SU-DHL-6 (cell line): ENCODE measurements around the gene NPBWR2.
A peak's percentile ranks its signal among the peaks of the same experiment; 100 is the strongest.

Source experiments
- H2AFZ ChIP-seq: fragments of 200-600 bp; sonication (generic); 2 replicates; pipeline ENCODE4 v1.6.1; 2014; ENCODE audit warnings: low read depth, mild to moderate bottlenecking, moderate library complexity, mixed read lengths, antibody characterized with exemption, low read length; ENCODE audit not compliant: severe bottlenecking
- H3F3A ChIP-seq: fragments of 200-600 bp; shearing (Covaris generic); 2 replicates; pipeline ENCODE4 v1.6.0; 2016; ENCODE audit warnings: antibody characterized with exemption, mild to moderate bottlenecking; ENCODE audit not compliant: insufficient read depth
- H3K27ac ChIP-seq: fragments of 200-600 bp; sonication (generic); 2 replicates; pipeline ENCODE4 v1.5.1; 2016; ENCODE audit warnings: low read depth, mild to moderate bottlenecking, low read length, moderate library complexity, mixed read lengths
- H3K27me3 ChIP-seq: fragments of 200-600 bp; sonication (generic), shearing (Covaris generic); 2 replicates; pipeline ENCODE4 v1.6.0; 2014; ENCODE audit warnings: mild to moderate bottlenecking, low read length
- H3K36me3 ChIP-seq: fragments of 200-600 bp; sonication (generic); 2 replicates; pipeline ENCODE4 v1.6.1; 2014; ENCODE audit warnings: mild to moderate bottlenecking, low read length, mixed read lengths
- H3K4me2 ChIP-seq: fragments of 300-600, 200-600 bp; shearing (Covaris generic), sonication (generic); 2 replicates; pipeline ENCODE4 v1.6.0; 2014; ENCODE audit warnings: low read length, low read depth, mild to moderate bottlenecking; ENCODE audit not compliant: poor library complexity, severe bottlenecking
- H3K4me3 ChIP-seq: fragments of 200-600 bp; sonication (generic); 2 replicates; pipeline ENCODE4 v1.5.1; 2014; ENCODE audit warnings: antibody characterized with exemption, low read length, mild to moderate bottlenecking, mixed read lengths; ENCODE audit not compliant: insufficient read depth, poor library complexity, severe bottlenecking
- H3K79me2 ChIP-seq: fragments of 200-600 bp; sonication (generic); 2 replicates; pipeline ENCODE4 v1.6.1; 2014; ENCODE audit warnings: mild to moderate bottlenecking, low read length, moderate library complexity; ENCODE audit not compliant: insufficient read depth
- H3K9ac ChIP-seq: fragments of 200-600 bp; sonication (generic); 2 replicates; pipeline ENCODE4 v1.7.0; 2014; ENCODE audit warnings: mild to moderate bottlenecking, low read length
- H3K9me2 ChIP-seq: fragments of 200-600 bp; sonication (generic); replicated peaks from 2 replicates; pipeline ENCODE4 v1.6.1; 2014; ENCODE audit warnings: low read length; ENCODE audit not compliant: insufficient read depth
- H3K9me3 ChIP-seq: fragments of 200-600 bp; sonication (generic); 2 replicates; pipeline ENCODE4 v1.6.1; 2014; ENCODE audit warnings: low read length, mixed read lengths; ENCODE audit not compliant: insufficient read depth
- H4K20me1 ChIP-seq: fragments of 200-600 bp; sonication (generic); 2 replicates; pipeline ENCODE4 v1.6.1; 2014; ENCODE audit warnings: low read depth, mild to moderate bottlenecking, antibody characterized with exemption, low read length, moderate library complexity, mixed read lengths
- CTCF ChIP-seq: fragments of 200-600 bp; sonication (generic); IDR thresholded peaks from one replicate; pipeline ENCODE4 v1.5.1; 2017; ENCODE audit warnings: antibody characterized with exemption, mild to moderate bottlenecking, low read length, moderate library complexity; ENCODE audit not compliant: insufficient read depth, poor library complexity, severe bottlenecking
- EZH2phosphoT487 ChIP-seq: fragments of 200-600 bp; sonication (generic), shearing (Covaris generic); conservative IDR thresholded peaks from 2 replicates; pipeline ENCODE4 v1.6.1; 2018; ENCODE audit warnings: mild to moderate bottlenecking, antibody characterized with exemption, low read length, moderate library complexity, mixed read lengths

The NPBWR2 gene

GRCh38 chr20:64062596-64063388 lies 44.6 kb downstream of the NPBWR2 start, which contains the start of gene TCEA2:
Gene TCEA2 (plus strand): TSS chr20:64063198. CDS start chr20:64063313, 115 bp downstream.
- Histone ChIP-seq H3K9me2 (no peaks in the 10 kb centered on the region), H3F3A (no peaks in the 10 kb centered on the region), H3K9me3 (no peaks in the 10 kb centered on the region), H3K4me3 (peak within 1 kb of the TSS; percentile 81), H3K4me2 (peak within 1 kb of the TSS; percentile 85), H4K20me1 (no peaks in the 10 kb centered on the region), H3K27me3 (no peaks in the 10 kb centered on the region), H3K79me2 (no peaks in the 10 kb centered on the region), H3K9ac (peak within 1 kb of the TSS; percentile 74), H2AFZ (peak within 1 kb of the TSS; percentile 95), H3K27ac (no peak within 1 kb of the TSS), H3K36me3 (no peaks in the 10 kb centered on the region)
- TF ChIP-seq CTCF (no peak), EZH2phosphoT487 (no peak)

- no peak for TF ChIP-seq EZH2phosphoT487
- Histone ChIP-seq H2AFZ (peak overlapping the region; percentile 95), H4K20me1 (no peaks in the 10 kb centered on the region), H3K9ac (peak overlapping the region; percentile 74; the same call in 1 of the 2 replicates), H3K27ac (no peak overlapping the region), H3K27me3 (no peaks in the 10 kb centered on the region), H3K9me2 (no peaks in the 10 kb centered on the region), H3K4me3 (peak overlapping the region; percentile 81), H3K4me2 (peak overlapping the region; percentile 85), H3F3A (no peaks in the 10 kb centered on the region), H3K79me2 (no peaks in the 10 kb centered on the region), H3K36me3 (no peaks in the 10 kb centered on the region), H3K9me3 (no peaks in the 10 kb centered on the region)
Observed at GRCh38 chr20:64062276-64062595, 45.1 kb downstream of the NPBWR2 start.

- no peak overlapping the region for H3K4me2 ChIP-seq
- no peaks in the 10 kb centered on the region for H3K27me3 ChIP-seq
- H3K9ac ChIP-seq: no peak overlapping the region
- H3K27ac ChIP-seq: no peak overlapping the region
- no peaks in the 10 kb centered on the region for H3K9me3 ChIP-seq
- no peak overlapping the region for H3K4me3 ChIP-seq
- H3K79me2 ChIP-seq: no peaks in the 10 kb centered on the region
- TF ChIP-seq CTCF (no peak), EZH2phosphoT487 (no peak)
- H3K9me2 ChIP-seq: no peaks in the 10 kb centered on the region
- no peak overlapping the region for H2AFZ ChIP-seq
- no peaks in the 10 kb centered on the region for H3F3A ChIP-seq
- no peaks in the 10 kb centered on the region for H3K36me3 ChIP-seq
- no peaks in the 10 kb centered on the region for H4K20me1 ChIP-seq
Observed at GRCh38 chr20:64058536-64058935, 48.8 kb downstream of the NPBWR2 start.
